CD4-positive, alpha-beta T cell treated with Interleukin-15 for 4 hours (primary cell): ENCODE measurements around the gene RRAD.

Source experiments
- DNase-seq: peaks from one replicate; pipeline ENCODE4 v3.0.0-alpha.2; 2020; ENCODE audit warnings: low spot score

The RRAD gene

DNA sequence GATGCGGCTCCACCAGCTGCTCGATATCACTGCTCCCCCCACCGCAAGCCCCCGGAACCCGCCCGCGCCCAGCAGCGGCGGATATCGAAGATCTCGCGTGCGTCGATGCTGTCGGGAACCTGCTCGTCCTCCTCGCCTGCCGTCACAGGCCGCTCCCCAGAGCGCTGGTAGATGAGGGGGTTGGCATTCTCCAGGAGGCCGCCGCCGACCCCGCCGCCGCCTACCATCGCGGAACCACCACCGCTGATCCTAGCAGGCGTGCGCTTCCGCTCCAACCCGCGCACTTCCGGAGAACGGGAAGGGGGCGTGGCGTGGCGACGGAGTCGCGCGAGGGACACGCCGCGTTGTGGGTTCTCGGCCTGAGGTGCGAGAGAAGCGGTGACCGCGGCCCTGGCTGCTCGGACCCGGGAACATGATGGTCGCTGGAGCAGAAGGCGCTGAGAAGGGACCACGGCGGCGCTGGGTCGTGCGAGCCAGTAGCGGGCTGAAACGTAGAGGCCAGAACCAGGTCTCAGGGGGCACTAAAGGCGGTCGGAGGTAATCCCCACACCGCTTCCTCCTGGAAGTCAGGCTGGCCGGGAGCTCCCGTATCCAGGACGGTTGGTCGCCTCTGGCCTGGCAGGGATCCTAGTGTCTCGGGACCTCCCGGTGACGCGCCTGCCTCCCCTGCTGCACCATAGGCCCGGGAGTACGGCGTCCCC, 9.0 kb upstream of the RRAD start, which contains the start of gene CIAO2B:
CIAO2B (minus strand) TSS at position 265 of the 701 bp plus-strand sequence; CDS start at position 227, 38 bp downstream.
- peak; percentile 86 for DNase-seq

GRCh38 chr16:66933776-66934137, 8.4 kb upstream of the RRAD start:
- peak; percentile 51 for DNase-seq

DNA sequence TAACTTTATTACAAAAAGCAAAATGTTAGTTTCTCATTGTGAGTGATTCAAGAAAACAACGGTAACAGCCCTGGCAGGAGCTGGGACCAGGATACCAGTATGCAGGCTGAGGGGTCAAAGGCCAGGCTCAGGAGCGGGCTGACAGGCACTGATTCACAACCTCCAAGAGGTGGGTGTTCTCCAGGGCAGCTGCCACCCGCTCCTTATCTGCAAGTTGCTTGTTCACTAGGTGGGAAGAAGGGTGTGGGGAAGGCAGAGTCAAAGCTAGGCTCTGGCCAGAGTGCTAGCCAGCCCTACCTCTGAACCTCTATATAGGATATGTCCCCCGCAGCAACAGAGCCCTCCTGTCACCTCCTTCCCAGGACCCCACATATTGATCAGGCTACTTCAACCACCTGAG, 6.7 kb upstream of the RRAD start:
- no peak for DNase-seq

- no peak for DNase-seq
Measured at GRCh38 chr16:66931665-66932064, 6.3 kb upstream of the RRAD start.

GRCh38 chr16:66930189-66930588, 4.9 kb upstream of the RRAD start:
- no peak for DNase-seq

GRCh38 chr16:66928702-66929388, 3.5 kb upstream of the RRAD start:
- peak; percentile 19 for DNase-seq

GRCh38 chr16:66927918-66928649, 2.7 kb upstream of the RRAD start:
- DNase-seq: no peak

DNA sequence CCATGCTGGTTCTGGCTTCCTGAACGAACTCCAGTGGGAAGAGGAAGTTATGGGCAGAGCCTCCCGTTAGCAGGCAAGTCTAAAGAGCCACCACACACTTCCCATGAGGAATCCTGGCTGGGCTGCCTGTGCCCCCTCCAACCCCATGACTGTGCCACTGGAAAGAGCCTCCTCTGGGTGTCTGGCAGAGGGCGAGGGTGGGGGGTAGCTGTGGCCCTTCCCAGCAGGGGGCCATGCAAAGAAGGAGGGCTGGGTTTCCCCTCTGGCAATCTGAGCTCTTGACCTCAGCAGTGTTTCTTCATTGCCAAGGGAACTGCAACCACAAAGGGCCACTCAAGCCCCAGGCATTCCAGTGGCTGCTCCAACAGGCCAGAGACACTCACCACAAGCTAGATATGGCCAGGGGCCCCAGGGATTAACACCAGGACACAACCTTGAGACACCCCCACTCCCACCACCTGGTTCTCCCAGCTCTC, 1.7 kb upstream of the RRAD start:
- no peak for DNase-seq

DNA sequence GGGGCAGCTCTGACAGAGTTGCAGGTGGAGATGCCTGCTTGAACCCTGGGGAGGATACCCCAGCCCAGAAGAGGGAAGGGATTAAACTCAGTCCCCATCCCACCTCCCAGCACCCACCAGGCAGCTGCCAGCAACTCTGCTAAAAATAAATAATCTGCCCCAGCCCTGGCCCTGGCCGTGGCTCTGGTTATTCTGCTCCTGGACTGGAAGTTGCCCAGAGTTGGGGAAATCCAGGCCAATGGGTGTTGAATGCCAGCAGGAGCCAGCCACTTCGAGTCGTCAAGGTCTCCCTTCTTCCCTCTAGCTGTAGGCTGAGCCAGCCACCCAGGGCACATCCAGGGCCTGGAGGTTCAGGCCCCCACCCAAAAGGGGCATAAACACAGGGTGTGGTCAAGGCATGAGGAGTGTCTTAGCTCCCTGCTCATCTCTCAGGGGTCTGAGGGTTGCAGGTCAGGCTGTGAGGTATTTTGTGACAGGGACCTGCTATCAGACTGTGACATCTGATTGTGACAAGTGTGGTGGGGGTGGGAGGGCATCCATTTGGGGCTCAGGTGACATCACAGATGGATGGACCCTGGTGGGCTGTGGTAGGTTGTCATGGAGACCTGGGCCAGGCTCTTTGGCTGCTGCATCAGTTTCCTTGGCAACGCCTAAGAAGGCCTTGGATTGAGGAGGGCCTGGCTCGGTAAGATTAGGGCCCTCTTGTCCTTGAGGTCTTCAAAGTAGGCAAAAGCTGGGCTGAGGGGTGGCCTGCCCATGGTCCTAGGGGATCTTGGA, 1.0 kb upstream of the RRAD start:
- no peak for DNase-seq

DNA sequence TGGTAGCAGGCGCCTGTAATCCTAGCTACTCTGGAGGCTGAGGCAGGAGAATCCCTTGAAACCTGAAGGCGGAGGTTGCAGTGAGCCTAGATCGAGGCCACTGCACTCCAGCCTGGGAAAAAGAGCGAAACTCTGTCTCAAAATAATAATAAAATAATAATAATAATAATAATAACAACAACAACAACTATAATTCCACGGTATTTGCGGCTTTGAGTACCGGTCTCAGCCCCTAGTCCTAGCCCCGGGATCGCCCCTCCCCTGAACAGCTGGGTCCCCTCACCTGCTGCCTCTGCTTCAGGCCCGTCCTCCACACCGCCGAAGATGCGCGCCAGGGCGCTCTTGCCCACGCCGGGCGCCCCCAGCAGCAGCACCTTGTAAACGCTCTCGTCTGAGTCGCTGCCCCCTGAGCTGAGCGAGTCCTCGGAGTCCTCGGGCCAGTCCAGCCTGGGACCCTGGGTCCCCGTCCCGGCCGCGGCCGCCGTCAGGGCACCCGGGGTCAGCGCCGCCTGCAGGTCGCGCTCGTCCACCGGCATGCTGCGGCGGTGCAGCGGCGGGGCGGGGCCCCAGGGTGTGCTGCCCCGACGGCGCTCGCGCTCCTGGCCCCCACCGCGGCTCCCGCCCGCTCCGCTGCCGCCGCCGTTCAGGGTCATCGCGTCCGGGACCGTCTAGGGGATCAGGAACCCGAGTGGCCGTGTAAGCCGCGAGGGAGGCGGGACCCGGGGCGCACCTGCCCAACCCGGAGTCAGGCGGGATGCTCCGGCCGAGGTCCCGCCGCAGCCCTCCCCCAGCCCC, 611 bp downstream of the RRAD start:
- DNase-seq: peak; percentile 15

DNA sequence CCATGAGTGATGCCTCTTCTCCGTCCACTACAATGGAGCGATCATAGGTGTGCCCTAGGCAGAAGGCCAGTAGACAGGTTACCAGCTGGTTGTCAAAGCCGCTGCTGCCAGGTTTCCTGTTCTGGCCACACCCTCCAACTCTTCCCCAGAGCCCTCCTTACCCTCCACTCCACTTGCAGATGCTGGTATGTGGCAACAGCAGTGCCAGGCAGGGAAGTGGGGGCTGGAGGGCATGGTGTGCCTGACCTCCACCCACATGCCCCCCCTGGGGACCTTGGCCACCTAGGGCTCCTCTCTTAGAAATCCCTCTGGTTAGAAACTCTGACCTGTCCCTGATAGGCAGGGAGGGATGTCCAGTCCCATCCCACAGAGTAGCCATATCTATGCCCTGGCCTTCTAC, 1.5 kb downstream of the RRAD start:
- no peak for DNase-seq

DNA sequence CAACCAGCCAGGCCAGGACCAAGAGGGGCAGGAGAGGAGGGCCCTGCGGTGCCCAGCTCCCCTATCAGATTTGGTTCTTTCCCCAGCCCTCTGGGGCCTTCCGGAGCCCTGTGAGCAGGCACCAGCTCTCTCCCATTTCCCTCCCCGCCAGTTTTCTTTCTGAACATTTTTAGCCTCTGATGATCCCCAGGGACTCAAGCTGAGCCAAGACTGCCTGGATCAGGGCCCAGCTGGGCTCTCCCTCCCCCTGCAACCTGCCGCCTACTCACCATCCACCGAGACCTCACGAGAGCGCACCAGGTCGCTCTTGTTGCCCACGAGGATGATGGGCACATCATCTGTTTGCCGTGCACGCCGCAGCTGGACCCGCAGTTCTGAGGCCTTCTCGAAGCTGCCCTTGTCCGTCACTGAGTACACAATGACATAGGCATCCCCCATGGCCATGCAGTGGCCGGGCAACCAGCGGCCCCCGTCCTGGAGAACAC, 2.0 kb downstream of the RRAD start:
- no peak for DNase-seq

GRCh38 chr16:66921729-66922450, 3.4 kb downstream of the RRAD start:
- DNase-seq: no peak

- DNase-seq: no peak
Measured at GRCh38 chr16:66920924-66921680, 4.2 kb downstream of the RRAD start.

- no peak for DNase-seq
Measured at GRCh38 chr16:66920299-66920590, 5.1 kb downstream of the RRAD start.

- no peak for DNase-seq
Measured at GRCh38 chr16:66919569-66920298, 5.6 kb downstream of the RRAD start.

DNA sequence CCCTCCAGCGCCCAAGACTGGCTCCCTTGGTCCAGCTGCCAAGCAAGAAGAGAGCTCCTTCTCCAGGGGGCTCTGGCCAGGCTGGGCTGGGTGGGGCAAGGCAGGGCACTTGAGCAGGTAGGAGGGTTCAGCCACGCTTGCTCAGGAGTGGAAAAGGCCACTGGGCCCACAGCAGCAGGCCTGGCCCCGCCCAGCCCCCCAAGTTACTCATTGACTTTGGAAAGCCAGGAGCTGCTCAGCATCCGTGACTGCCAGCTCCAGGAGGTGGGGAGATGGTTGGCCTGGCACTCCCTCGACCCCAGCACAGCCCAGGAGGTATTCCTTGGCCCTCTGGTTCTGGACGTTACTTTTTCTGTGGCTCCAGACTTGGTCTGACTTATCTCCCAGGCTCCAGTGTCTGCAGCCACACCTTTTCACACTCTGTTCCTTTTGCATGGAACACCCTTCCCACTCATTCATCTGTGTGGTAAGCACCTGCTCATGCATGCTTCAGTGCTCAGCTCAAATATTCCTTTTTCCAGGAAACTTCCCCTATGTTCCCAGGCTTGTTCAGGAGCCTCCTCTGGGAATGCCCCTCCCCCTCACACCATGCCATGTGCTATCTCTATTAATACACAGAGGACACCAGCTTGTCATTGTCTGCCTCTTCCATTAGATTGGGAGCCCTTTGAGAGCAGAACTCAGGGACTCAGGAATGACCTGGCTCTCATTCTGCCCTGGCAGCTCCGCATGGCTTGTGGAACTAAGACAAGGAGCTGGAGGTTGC, 6.3 kb downstream of the RRAD start, which contains the start of gene CDH16:
CDH16 (minus strand) TSS at position 83 of the 766 bp plus-strand sequence. CDS start 820 bp downstream, outside the sequence.
- DNase-seq: no peak

- no peak for DNase-seq
Measured at GRCh38 chr16:66918355-66918754, 7.0 kb downstream of the RRAD start.
